GM10266 (cell line): ENCODE measurements around the gene URGCP.

Experiments
- DNase-seq: peaks from one replicate; pipeline ENCODE4 v3.0.0; 2012; ENCODE audit errors: extremely low spot score
- CTCF ChIP-seq: IDR thresholded peaks from 2 replicates; pipeline ENCODE4 v1.5.1; 2012; ENCODE audit warnings: mild to moderate bottlenecking, low read depth; ENCODE audit not compliant: control insufficient read depth, insufficient read depth; ENCODE audit errors: missing control alignments

Gene URGCP

GRCh38 chr7:43880596-43880995 is 25.8 kb downstream of the URGCP start:
- no peak for TF ChIP-seq CTCF
- DNase-seq = no peak

GRCh38 chr7:43879477-43879876 is 26.9 kb downstream of the URGCP start:
- DNase-seq = no peak
- no peak for TF ChIP-seq CTCF

GRCh38 chr7:43878867-43879266 is 27.5 kb downstream of the URGCP start:
- DNase-seq = no peak
- no peak for TF ChIP-seq CTCF

GRCh38 chr7:43877968-43878864 is 28.2 kb downstream of the URGCP start:
- no peak for TF ChIP-seq CTCF
- DNase-seq = no peak

- TF ChIP-seq CTCF = no peak
Measured at GRCh38 chr7:43876976-43877745, 29.2 kb downstream of the URGCP start.

GRCh38 chr7:43876241-43876640 is 30.2 kb downstream of the URGCP start:
- no peak for DNase-seq
- TF ChIP-seq CTCF = no peak

More at GRCh38 chr7:43876976-43877745, 29.2 kb downstream of the URGCP start:
- no peak for DNase-seq
